Activated T-cell treated with anti-CD3 and anti-CD28 coated beads, Interleukin-2, amount 50 U/mL, for 24 hours (primary cell): ENCODE data around the gene NABP1.

ENCODE experiments used
- DNase-seq: peaks from one replicate; pipeline ENCODE4 v3.0.0-alpha.2; 2020
- H3K27ac Mint-ChIP-seq: 2 replicates; pipeline ENCODE4 v1.8.0; 2020; ENCODE audit warnings: mild to moderate bottlenecking, mixed read lengths
- H3K27me3 Mint-ChIP-seq: 2 replicates; pipeline ENCODE4 v1.8.0; 2020; ENCODE audit warnings: mixed read lengths
- H3K36me3 Mint-ChIP-seq: 2 replicates; pipeline ENCODE4 v1.8.0; 2020; ENCODE audit warnings: low read depth, mixed read lengths
- H3K4me1 Mint-ChIP-seq: 2 replicates; pipeline ENCODE4 v1.8.0; 2020; ENCODE audit warnings: low read depth, mixed read lengths
- H3K4me3 Mint-ChIP-seq: 2 replicates; pipeline ENCODE4 v1.8.0; 2020; ENCODE audit warnings: mild to moderate bottlenecking, moderate library complexity, mixed read lengths
- H3K9me3 Mint-ChIP-seq: 2 replicates; pipeline ENCODE4 v1.8.0; 2020; ENCODE audit warnings: mixed read lengths

Gene NABP1

GRCh38 chr2:191661097-191661924 lies 16.6 kb upstream of the NABP1 start:
- Mint-ChIP-seq H3K27me3 (no peaks in the 10 kb centered on the region), H3K36me3 (no peaks in the 10 kb centered on the region), H3K9me3 (peaks cover 9% of the 10 kb centered on the region), H3K4me3 (no peak overlapping the region), H3K27ac (no peak overlapping the region), H3K4me1 (peaks cover 19% of the 10 kb centered on the region)
- no peak for DNase-seq

- peaks cover 22% of the 10 kb centered on the region for H3K4me1 Mint-ChIP-seq
- H3K27me3 Mint-ChIP-seq, result no peaks in the 10 kb centered on the region
- peaks cover 9% of the 10 kb centered on the region for H3K9me3 Mint-ChIP-seq
- no peak for DNase-seq
- no peak overlapping the region for H3K27ac Mint-ChIP-seq
- no peaks in the 10 kb centered on the region for H3K36me3 Mint-ChIP-seq
- H3K4me3 Mint-ChIP-seq, result no peak overlapping the region
Measured at GRCh38 chr2:191664823-191665677, 12.9 kb upstream of the NABP1 start.

DNA sequence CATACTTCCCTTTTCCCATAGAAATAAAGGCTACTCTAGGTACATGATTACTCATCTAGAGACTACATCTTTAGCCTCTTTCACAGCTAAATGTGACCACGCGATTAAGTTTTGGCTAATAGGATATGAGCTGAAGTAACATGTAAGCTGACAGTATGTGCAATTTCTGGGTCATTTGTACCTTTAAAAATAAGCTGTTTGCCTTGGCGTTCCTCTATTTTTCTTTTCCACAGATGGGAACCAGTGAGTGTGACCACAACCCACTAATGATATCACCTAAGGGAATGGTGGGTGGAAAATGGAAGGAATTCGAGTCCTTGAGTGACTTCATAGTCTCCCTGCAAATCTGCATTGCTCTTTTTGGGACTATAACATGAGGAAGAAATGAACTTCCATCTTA lies 11.7 kb upstream of the NABP1 start:
- DNase-seq, result no peak
- Mint-ChIP-seq H3K27ac (no peak overlapping the region), H3K4me3 (no peak overlapping the region), H3K36me3 (no peaks in the 10 kb centered on the region), H3K27me3 (no peaks in the 10 kb centered on the region), H3K9me3 (peaks cover 9% of the 10 kb centered on the region), H3K4me1 (peaks cover 22% of the 10 kb centered on the region)

GRCh38 chr2:191666732-191667131 lies 11.2 kb upstream of the NABP1 start:
- Mint-ChIP-seq H3K27ac (no peak overlapping the region), H3K4me3 (no peak overlapping the region), H3K36me3 (no peaks in the 10 kb centered on the region), H3K9me3 (peaks cover 9% of the 10 kb centered on the region), H3K4me1 (peaks cover 22% of the 10 kb centered on the region), H3K27me3 (no peaks in the 10 kb centered on the region)
- DNase-seq, result no peak

DNA sequence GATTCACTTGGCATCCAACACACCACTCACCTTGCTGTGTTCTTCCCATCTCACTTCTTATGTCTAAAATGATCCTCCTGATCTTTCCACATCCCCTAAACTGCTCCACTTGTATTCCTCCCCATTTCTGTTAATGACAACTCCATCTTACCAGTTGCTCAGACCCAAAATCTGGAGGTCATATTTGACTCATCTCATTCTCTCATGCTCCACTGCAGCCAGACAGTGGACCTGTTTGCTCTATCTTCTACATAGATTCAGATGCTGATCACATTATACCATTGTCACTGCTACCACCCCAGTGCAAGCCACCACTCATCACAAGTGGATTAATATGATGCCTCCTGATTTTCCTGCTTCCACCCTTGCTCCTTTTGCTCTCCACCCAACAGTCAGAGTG lies 7.9 kb upstream of the NABP1 start:
- H3K27ac Mint-ChIP-seq, result no peak overlapping the region
- H3K36me3 Mint-ChIP-seq, result no peaks in the 10 kb centered on the region
- no peak overlapping the region for H3K4me3 Mint-ChIP-seq
- no peaks in the 10 kb centered on the region for H3K9me3 Mint-ChIP-seq
- H3K4me1 Mint-ChIP-seq, result peaks cover 23% of the 10 kb centered on the region
- DNase-seq, result no peak
- H3K27me3 Mint-ChIP-seq, result no peaks in the 10 kb centered on the region

DNA sequence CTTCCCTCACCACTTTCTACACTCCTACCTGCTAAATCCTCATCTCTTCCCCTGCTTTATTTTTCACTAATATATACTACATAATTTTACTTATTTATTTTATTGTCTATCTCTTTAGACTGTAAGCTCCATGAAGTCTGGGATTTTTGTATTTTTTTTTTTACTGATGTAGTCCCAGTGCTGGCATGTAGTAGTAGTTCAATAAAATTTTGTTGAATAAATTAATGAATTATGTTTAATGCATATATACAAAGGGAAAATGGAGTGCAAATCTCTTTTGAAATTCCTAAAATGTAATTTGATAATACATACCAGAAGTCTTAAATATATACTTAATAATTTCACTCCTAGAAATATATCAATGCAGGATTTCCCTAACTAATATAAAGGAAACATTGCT lies 7.1 kb upstream of the NABP1 start:
- Mint-ChIP-seq H3K36me3 (no peaks in the 10 kb centered on the region), H3K9me3 (no peaks in the 10 kb centered on the region), H3K4me3 (no peak overlapping the region), H3K27me3 (no peaks in the 10 kb centered on the region), H3K4me1 (peaks cover 24% of the 10 kb centered on the region), H3K27ac (no peak overlapping the region)
- DNase-seq, result no peak

GRCh38 chr2:191675807-191676721 lies 1.9 kb upstream of the NABP1 start:
- H3K36me3 Mint-ChIP-seq, result peaks cover 36% of the 10 kb centered on the region
- peak overlapping the region; percentile 99 for H3K27ac Mint-ChIP-seq
- peak; percentile 51 for DNase-seq
- peaks cover 44% of the 10 kb centered on the region for H3K4me1 Mint-ChIP-seq
- no peaks in the 10 kb centered on the region for H3K27me3 Mint-ChIP-seq
- peak overlapping the region; percentile 95 for H3K4me3 Mint-ChIP-seq
- H3K9me3 Mint-ChIP-seq, result no peaks in the 10 kb centered on the region

DNA sequence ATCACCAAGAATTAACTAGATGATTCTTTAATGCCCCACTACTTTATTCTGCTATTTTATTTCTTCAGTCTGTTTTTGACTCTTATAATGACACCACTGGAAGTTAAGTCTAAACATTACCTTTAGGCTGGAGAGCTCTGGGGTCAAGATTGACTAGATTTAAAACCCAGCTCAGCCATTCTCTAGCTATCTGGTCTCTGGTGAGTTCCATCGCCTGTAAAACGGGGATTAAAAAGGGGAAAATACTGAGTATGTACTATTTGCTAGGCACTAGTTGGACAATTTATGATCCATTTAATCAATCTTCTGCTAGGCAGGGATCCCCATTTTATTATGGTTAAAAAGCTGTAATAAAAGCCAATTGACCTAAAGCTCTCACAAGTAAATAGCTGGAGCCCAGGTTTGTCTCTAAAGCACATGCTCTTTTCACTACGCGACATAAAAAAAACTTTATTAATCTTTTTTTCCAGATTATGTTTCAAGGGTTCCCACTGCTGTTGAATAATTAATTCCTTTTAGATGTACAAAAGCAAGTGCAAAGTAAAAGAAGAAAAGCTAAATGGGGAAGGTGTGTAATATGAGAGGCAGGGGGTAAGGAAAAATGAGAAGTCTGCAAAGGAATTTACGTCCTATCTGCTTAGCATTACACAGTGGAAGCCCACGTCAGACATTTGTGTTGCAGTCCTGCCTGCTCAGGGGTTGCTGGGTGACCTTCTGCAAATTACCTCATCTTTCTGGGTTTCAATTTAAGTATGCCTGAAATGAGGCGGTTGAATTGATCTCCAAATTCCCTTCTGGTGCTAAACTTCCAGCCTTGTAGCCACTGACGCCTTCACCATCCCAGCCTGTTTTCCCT lies 918 bp upstream of the NABP1 start:
- Mint-ChIP-seq H3K4me3 (peak overlapping the region; percentile 95), H3K9me3 (no peaks in the 10 kb centered on the region), H3K36me3 (peaks cover 44% of the 10 kb centered on the region), H3K27ac (peak overlapping the region; percentile 99), H3K27me3 (no peaks in the 10 kb centered on the region), H3K4me1 (peaks cover 50% of the 10 kb centered on the region)
- no peak for DNase-seq

DNA sequence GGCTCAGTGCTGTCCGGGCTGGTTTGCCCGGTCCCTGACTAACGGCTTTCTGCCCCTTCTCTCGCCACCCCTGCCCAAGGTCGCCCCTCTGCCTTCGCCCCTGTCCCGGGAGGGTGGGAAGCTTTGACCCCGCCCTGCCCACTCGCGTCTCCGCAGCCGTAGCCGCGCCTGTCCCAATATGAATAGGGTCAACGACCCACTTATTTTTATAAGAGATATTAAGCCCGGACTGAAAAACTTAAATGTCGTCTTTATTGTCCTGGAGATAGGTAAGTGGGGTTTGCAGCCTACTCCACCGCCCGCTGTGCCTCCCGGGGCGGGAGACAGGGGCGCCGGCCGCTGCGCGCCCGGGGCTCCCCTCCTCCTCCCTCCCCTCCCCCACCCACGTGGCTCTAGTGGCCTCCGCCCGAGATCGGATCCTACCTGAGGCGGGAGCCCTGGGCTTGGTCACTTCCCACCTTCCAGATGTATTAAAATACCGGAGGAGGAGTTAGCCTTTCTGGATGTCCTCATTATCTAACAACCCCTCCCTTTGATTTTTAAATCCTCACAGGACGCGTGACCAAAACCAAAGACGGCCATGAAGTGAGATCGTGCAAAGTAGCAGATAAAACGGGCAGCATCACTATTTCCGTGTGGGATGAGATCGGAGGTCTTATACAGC lies 633 bp downstream of the NABP1 start:
- DNase-seq, result peak; percentile 83
- Mint-ChIP-seq H3K27ac (peak overlapping the region; percentile 99), H3K27me3 (no peaks in the 10 kb centered on the region), H3K9me3 (no peaks in the 10 kb centered on the region), H3K36me3 (peaks cover 60% of the 10 kb centered on the region), H3K4me3 (peak overlapping the region; percentile 95), H3K4me1 (peaks cover 65% of the 10 kb centered on the region)

DNA sequence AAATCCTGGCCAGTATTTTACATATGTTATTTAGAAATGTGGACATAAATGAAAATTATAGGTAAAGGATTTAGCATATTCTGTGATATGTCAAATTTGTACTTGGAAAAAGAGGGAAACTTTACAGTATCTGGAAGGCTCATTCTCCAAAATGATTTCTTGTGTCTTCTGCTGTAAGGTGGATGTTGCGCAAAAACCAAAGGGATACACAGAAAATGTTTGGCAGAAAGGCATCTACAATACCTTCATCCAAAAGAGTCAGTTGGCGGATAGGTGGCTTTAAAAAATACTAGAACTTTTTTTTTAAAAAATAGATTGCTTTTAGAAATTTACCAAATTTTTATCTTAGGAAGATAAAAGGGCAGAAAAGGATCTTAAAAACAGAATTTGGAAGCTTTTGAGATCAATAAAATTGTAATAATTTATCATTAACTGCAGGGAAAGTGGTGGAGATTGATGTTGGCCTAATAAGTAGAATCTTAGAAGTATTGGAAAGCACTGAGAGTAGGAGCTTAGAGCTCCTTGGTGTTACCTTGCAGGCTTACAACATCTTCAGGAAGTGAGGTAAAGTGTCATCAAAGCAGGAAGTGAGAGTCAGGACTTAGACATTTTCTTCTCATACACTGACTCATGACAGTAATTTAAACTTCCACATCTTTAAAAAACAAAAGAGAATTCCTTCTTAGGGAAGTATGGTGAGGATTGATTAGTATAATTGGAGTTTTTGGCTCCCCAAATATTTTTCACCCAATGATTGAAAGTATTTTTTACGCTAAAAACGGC lies 2.1 kb downstream of the NABP1 start:
- H3K4me1 Mint-ChIP-seq, result peaks cover 69% of the 10 kb centered on the region
- H3K36me3 Mint-ChIP-seq, result peaks cover 73% of the 10 kb centered on the region
- no peaks in the 10 kb centered on the region for H3K9me3 Mint-ChIP-seq
- H3K27me3 Mint-ChIP-seq, result no peaks in the 10 kb centered on the region
- DNase-seq, result no peak
- H3K4me3 Mint-ChIP-seq, result peak overlapping the region; percentile 95
- peak overlapping the region; percentile 99 for H3K27ac Mint-ChIP-seq

DNA sequence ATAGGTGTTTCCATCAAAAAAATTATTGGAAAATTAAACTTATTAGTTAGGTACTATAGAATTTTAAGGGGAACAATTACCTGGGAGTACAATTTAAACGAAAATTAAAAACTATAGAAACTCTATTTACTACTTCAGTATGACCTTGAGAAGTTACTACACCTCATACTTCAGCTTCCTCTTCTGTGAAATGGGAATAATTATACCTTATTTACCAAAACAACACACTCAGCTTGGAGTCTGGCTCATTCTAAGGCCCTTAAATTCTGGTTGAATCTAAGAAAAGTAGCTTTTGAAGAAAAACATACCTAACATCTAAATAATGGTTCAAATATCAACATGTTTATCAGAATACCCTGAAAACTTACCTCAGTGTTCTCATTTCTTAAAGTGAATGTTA lies 2.7 kb downstream of the NABP1 start:
- Mint-ChIP-seq H3K4me3 (peak overlapping the region; percentile 95), H3K4me1 (peaks cover 65% of the 10 kb centered on the region), H3K27ac (peak overlapping the region; percentile 99), H3K36me3 (peaks cover 80% of the 10 kb centered on the region), H3K27me3 (no peaks in the 10 kb centered on the region), H3K9me3 (no peaks in the 10 kb centered on the region)
- no peak for DNase-seq

GRCh38 chr2:191682126-191682525 lies 4.2 kb downstream of the NABP1 start:
- Mint-ChIP-seq H3K27me3 (no peaks in the 10 kb centered on the region), H3K36me3 (peaks cover 94% of the 10 kb centered on the region), H3K4me3 (peak overlapping the region; percentile 95), H3K27ac (peak overlapping the region; percentile 88), H3K9me3 (no peaks in the 10 kb centered on the region), H3K4me1 (peaks cover 65% of the 10 kb centered on the region)
- peak; percentile 46 for DNase-seq
